MG63 (cell line): Measurements from ENCODE around the gene ADGRV1. TPM values are rescaled to one million over a fixed set of nuclear protein-coding genes. Genes with fewer than 3 reads are reported as not detected.
A peak's percentile ranks its signal among the peaks of the same experiment; 100 is the strongest.
"Not testable (repeated sequence)": the region's sequence is repeated elsewhere in the genome, so short reads cannot be mapped to it uniquely, and the experiment has no call there.

ENCODE experiments used
- DNase-seq: peaks from one replicate; pipeline ENCODE4 v3.0.0-alpha.2; 2020
- H3K27me3 ChIP-seq: fragments of 250-450 bp; sonication (Bioruptor Pico); 2 replicates; pipeline ENCODE4 v1.5.1; 2020; ENCODE audit warnings: mild to moderate bottlenecking, moderate library complexity
- H3K36me3 ChIP-seq: fragments of 250-450 bp; sonication (Bioruptor Pico); 2 replicates; pipeline ENCODE4 v1.5.1; 2020; ENCODE audit warnings: mild to moderate bottlenecking, moderate library complexity
- H3K4me3 ChIP-seq: fragments of 250-450 bp; sonication (Bioruptor Pico); 2 replicates; pipeline ENCODE4 v1.5.1; 2020; ENCODE audit warnings: mild to moderate bottlenecking, moderate library complexity
- H3K9me3 ChIP-seq: fragments of 250-450 bp; sonication (Bioruptor Pico); 2 replicates; pipeline ENCODE4 v1.5.1; 2020; ENCODE audit warnings: mild to moderate bottlenecking, moderate library complexity
- total RNA-seq: library from RNA; depleted of rRNA; stranded (reverse); fragments of >200 nt; shearing (Covaris generic); gene quantifications from 2 replicates; pipeline ENCODE4 v1.2.3, GENCODE V29; 2014; ENCODE audit warnings: low replicate concordance

Gene ADGRV1
- total RNA-seq, 1 experiment from 2014 or later = 0.13 TPM

DNA sequence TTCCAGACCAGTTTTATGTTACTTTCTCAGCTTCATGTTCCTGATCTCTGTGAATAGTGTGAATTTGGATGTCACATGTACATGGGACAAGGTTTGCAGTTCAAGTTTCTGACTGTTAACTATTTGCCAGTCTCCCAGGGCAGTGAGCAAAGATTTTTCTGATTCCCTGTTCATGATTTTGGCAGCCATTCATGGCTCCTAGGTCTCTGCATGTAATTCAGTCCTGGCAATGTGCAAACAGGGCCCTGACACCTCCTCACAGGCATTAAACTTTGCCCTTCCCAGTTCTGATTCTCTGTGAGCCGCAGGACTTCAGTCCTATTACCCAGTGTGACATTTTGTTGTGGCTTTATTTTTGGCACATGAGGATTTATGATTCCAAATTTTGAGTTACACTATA, 474.8 kb downstream of the ADGRV1 start:
- DNase-seq = no peak
- H3K9me3 ChIP-seq = no peaks in the 10 kb centered on the region
- H3K36me3 ChIP-seq = no peaks in the 10 kb centered on the region
- no peak overlapping the region for H3K4me3 ChIP-seq
- no peaks in the 10 kb centered on the region for H3K27me3 ChIP-seq

DNA sequence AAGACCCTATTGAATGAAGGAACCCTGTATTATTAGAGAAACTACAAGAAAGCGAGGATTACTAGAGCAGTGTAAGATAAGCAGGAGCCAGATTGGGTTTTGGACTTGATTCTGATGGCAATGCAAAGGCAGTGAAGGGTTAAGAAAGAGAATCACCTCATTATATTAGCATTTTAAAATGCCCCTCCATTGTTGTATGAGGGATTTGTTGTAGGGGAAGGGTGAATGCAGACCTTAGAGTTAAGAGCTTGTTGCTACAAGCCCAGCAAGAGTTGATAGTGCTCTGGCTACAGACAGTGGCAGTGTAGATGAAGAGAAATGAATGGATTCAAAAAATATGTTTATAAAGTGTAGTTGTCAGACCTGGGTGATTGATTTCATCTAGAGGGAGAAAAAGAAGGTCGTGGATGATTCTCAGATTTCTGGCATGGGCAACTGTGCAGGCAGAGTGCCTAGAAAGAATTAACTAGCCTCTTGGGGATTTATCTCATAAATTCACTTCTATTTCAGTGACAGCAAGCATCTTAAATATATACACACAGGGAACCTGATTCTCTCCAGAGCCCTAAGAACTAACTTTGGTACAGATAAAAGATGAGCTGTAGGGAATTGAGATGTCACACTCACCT, 479.7 kb downstream of the ADGRV1 start:
- no peak overlapping the region for H3K4me3 ChIP-seq
- H3K36me3 ChIP-seq = no peaks in the 10 kb centered on the region
- no peaks in the 10 kb centered on the region for H3K9me3 ChIP-seq
- DNase-seq = no peak
- no peaks in the 10 kb centered on the region for H3K27me3 ChIP-seq

DNA sequence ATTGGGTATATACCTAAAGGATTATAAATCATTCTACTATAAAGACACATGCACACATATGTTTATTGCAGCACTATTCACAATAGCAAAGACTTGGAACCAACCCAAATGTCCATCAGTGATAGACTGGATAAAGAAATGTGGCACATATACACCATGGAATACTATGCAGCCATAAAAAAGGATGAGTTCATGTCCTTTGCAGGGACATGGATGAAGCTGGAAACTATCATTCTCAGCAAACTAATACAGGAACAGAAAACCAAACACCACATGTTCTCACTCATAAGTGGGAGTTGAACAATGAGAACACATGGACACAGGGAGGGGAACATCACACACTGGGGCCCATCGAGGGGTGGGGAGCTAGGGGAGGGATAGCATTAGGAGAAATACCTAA, 482.5 kb downstream of the ADGRV1 start:
- DNase-seq, H3K9me3 ChIP-seq, H3K27me3 ChIP-seq, H3K4me3 ChIP-seq, H3K36me3 ChIP-seq: not testable (repeated sequence)

DNA sequence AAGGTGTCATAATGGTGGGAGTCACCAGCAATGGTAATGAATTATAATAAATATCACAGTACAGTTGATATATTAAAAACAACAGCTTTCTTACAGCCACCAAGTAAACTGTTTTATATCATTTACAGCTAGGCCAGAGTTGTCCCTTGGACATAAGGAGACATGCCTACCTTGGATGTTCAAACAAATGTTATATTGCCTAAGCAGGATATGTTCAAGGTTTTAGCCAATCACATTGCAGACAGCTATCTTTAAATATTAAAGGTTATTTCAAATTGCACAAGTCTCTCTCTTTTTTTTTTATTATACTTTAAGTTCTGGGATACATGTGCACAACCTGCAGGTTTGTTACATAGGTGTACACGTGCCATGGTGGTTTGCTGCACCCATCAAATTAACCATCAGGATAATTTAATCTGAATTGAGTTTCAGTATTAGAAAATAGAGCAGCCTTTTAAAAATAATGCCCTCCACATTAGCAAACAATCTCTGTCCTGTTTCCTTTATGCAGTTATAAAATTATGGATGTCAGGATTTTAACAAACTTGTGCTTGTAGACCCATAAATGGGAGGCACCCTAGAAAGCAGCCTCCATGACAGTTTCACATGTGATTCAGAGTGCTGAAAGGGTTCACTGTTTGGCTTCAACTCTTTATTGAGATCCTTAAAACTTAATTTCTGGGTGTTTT, 483.8 kb downstream of the ADGRV1 start:
- Histone ChIP-seq H3K4me3 (no peak overlapping the region), H3K9me3 (no peaks in the 10 kb centered on the region), H3K27me3 (no peaks in the 10 kb centered on the region), H3K36me3 (no peaks in the 10 kb centered on the region)
- no peak for DNase-seq

DNA sequence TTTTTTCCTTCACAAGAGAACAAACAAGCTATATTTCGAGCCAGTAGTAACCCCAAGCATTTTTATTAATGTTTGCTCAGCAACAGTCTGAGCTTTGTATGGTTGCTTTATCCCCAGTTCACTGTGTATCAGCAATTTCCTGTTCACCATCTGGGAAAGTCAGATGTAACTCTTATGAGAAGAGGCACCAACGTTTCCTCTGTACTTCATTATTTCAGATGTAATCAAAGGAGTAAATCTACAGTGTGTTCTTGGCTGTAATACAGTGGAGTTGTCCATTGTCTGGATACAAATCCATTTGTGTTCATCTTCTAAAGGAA, 484.3 kb downstream of the ADGRV1 start:
- no peak overlapping the region for H3K4me3 ChIP-seq
- no peak for DNase-seq
- H3K9me3 ChIP-seq = no peaks in the 10 kb centered on the region
- H3K27me3 ChIP-seq = no peaks in the 10 kb centered on the region
- H3K36me3 ChIP-seq = no peaks in the 10 kb centered on the region

DNA sequence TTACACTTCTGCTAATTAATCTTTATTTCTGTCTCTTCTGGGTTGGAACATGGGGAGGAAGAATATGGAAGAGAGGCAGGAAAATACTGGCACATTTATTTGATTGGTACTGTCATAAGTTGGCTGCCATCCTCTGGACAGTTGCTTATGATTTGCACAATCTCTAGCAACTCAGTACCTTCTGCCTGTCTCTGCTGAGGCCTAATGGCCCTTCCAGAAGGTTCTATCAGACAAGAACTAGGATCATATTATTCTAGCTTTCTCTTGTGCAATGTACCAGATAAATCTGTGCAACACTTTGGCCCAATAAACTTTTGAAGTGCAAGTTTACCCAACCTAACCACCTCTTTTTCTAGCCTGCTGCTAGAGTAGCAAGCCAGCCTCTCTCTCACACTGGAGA, 489.5 kb downstream of the ADGRV1 start:
- no peak overlapping the region for H3K4me3 ChIP-seq
- H3K36me3 ChIP-seq = no peaks in the 10 kb centered on the region
- no peak for DNase-seq
- H3K27me3 ChIP-seq = no peaks in the 10 kb centered on the region
- H3K9me3 ChIP-seq = no peaks in the 10 kb centered on the region

DNA sequence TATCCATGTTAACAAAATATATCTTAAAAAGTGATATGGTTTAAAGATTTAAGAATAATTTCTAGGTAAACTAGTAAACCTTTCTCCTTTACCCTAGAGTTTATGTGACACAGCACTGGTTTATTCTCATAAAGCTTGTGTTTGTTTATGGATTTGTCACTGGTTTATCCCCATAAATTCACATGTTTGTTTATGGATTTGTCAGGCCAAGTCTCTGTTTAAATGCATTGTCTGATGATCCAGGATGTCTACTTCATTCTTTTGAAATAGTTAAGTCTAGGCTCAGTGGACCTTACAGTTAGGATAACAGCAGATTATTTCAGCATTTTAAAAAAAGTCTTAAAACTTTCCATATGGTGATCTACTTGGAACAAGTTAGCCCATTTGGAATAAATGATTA, 490.5 kb downstream of the ADGRV1 start:
- no peak overlapping the region for H3K4me3 ChIP-seq
- H3K36me3 ChIP-seq = no peaks in the 10 kb centered on the region
- H3K9me3 ChIP-seq = no peaks in the 10 kb centered on the region
- H3K27me3 ChIP-seq = no peaks in the 10 kb centered on the region
- DNase-seq = no peak

DNA sequence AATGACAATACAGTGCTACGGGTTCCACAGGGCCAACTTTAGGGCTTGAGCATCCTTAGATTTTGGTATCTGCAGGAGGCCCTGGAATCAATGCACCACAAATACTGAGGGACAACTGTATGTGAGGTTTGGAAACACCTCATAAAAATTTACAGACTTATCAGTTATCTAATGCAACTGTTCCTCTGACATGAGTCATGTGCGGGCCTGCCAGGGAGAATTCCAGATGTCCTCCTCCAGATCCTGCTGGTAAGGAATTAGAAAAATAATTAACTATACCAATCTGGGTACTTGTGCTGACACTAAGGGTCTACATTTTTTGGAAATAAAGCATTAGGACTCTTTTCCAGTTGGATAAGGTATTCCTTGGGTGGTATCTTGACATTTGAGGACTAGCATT, 491.2 kb downstream of the ADGRV1 start:
- Histone ChIP-seq H3K27me3 (no peaks in the 10 kb centered on the region), H3K36me3 (no peaks in the 10 kb centered on the region), H3K9me3 (no peaks in the 10 kb centered on the region), H3K4me3 (no peak overlapping the region)
- peak; percentile 74 for DNase-seq

DNA sequence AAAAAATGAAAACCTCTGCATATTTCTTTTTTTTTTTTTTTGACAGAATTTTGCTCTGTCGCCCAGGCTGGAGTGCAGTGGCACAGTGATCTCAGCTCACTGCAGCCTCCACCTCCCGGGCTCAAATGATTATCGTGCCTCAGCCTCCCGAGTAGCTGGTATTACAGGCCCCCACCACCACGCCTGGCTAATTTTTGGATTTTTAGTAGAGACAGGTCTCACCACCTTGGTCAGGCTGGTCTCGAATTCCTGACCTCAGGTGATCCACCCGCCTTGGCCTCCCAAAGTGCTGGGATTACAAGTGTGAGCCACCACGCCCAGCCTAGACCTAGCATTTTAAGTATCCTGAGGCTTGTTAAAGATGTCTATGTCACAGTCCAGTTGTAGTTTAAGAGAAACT, 493.8 kb downstream of the ADGRV1 start:
- H3K36me3 ChIP-seq, H3K4me3 ChIP-seq, H3K27me3 ChIP-seq, H3K9me3 ChIP-seq, DNase-seq: not testable (repeated sequence)

DNA sequence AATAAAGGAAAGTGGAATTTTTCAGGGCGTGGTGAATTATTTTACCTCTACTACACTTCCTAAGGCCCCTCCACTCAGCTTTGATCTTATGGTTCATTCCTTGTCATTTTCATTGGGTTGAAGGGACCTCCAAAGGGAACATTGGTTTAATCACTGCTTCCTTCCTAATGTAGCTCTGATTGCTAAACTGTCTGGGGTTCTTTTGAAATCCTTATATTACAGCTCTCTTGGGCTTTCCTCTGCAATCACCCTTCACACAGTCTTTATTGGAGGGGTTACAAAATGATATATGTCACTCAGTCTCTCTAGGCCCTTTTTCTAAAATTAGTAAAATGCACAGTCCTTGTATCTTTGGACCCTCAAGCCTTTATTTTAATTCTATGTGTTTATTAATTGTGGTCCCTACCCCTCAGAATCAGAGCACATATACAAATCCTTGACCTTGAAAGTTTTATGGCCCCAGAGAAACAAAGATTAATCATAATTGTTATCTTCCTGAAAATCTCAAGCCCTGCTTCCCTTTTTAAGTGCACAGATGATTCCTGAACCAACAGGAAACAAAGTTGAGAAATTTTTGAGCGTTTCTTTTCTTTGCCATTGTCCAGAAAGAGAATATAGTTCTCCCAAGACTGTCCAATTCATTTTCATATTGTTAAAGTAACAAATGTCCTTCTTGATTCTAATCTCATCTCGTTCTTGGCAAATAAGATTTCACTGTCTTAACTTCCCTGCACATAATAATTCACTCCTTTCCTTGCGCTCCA, 494.6 kb downstream of the ADGRV1 start:
- no peaks in the 10 kb centered on the region for H3K9me3 ChIP-seq
- H3K4me3 ChIP-seq = no peak overlapping the region
- H3K36me3 ChIP-seq = no peaks in the 10 kb centered on the region
- DNase-seq = no peak
- no peaks in the 10 kb centered on the region for H3K27me3 ChIP-seq

DNA sequence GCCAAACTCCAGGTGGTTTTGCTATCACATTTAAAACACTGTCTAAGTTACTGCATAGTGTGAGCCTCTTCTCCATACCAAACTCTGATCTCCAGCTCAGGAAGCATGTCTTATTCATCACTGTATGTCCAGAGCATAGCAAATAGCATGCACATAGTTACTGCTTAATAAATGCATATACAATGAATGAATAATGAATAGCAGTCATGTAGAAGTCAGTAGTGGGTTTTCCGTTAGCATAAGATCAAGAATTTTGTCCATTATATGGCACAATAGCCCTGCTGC, 495.1 kb downstream of the ADGRV1 start:
- Histone ChIP-seq H3K4me3 (no peak overlapping the region), H3K36me3 (no peaks in the 10 kb centered on the region), H3K9me3 (no peaks in the 10 kb centered on the region), H3K27me3 (no peaks in the 10 kb centered on the region)
- no peak for DNase-seq

DNA sequence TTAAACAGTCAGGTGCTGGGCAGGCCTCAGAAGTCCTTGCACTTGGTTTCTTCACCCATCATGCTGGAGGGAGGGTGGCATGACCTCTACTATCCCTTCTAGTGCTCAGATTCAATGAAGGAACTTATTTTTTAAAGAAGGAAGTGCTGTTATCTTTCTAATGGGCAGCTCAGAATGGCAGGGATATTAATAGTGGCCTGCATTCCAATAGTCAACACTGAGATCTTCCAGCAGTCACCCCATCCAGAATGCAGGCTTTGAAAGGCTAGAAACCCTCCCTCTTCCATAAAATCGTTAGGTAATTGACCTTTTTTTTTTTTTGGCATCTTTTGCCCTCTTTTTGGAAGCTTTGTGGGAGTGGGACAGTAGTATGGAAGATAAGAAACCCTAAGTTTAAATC, 499.6 kb downstream of the ADGRV1 start:
- no peak overlapping the region for H3K4me3 ChIP-seq
- no peaks in the 10 kb centered on the region for H3K9me3 ChIP-seq
- H3K27me3 ChIP-seq = no peaks in the 10 kb centered on the region

DNA sequence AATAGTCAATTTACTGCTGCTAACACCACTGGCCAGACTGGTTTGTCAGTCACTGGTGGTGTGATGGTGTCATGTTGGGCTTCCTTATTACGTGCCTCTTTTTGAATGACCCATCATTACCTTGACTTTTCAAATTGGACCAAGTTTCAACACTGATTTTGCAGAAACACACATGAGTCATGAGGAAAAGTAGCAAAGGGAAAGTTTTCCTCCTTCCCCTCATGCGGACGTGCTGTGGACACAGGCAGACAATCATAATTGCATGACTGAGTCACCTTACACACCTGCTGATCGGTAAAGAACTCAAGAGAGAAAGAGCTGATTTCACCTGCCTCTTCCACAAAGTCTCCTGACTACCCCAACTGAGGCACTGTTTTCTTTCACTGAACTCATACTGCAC, 500.0 kb downstream of the ADGRV1 start:
- Histone ChIP-seq H3K36me3 (no peaks in the 10 kb centered on the region), H3K27me3 (no peaks in the 10 kb centered on the region), H3K9me3 (no peaks in the 10 kb centered on the region), H3K4me3 (no peak overlapping the region)
- DNase-seq = no peak

More for the DNA sequence above, 499.6 kb downstream of the ADGRV1 start:
- no peak for DNase-seq
- no peaks in the 10 kb centered on the region for H3K36me3 ChIP-seq

DNA sequence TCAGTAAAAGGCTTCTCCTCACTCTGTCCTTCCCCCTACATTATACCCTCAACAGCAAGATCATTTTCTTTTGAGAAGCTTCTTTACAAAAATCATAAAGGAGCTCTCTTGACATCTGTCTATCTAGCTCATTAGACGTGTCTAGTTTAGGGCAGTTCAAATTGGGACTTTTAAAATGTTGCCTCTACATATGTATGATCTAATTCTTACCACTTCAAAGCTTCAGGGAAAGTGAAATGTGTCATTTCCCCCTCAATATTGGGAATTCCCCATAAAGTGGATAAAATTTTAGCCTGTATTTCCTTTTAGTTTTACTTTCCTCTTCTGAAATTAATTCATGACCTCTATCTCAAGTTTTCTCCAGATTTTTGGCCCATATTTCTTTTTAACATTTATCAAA, 500.8 kb downstream of the ADGRV1 start:
- H3K4me3 ChIP-seq = no peak overlapping the region
- H3K9me3 ChIP-seq = no peaks in the 10 kb centered on the region
- no peaks in the 10 kb centered on the region for H3K36me3 ChIP-seq
- DNase-seq = no peak
- no peaks in the 10 kb centered on the region for H3K27me3 ChIP-seq

DNA sequence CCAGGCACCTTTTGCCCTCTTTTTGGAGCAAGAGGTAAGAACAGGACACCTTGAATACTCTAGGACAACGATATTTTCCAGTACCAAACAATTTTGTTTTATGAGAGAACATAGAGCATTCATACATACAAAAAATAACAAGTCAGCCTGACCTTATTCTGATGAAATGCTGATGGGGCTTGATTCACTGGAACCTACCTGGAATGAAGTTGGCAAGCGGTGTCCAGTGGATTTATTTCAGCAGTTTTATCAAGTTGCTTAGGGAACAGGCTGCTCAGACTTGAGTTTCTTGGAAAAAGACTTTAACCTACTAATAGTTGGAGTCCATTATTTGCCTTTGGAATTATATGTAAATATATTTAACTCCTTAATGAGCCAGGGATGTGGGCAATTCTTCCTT, 502.5 kb downstream of the ADGRV1 start:
- Histone ChIP-seq H3K27me3 (no peaks in the 10 kb centered on the region), H3K9me3 (no peaks in the 10 kb centered on the region), H3K4me3 (no peak overlapping the region), H3K36me3 (no peaks in the 10 kb centered on the region)
- DNase-seq = no peak

DNA sequence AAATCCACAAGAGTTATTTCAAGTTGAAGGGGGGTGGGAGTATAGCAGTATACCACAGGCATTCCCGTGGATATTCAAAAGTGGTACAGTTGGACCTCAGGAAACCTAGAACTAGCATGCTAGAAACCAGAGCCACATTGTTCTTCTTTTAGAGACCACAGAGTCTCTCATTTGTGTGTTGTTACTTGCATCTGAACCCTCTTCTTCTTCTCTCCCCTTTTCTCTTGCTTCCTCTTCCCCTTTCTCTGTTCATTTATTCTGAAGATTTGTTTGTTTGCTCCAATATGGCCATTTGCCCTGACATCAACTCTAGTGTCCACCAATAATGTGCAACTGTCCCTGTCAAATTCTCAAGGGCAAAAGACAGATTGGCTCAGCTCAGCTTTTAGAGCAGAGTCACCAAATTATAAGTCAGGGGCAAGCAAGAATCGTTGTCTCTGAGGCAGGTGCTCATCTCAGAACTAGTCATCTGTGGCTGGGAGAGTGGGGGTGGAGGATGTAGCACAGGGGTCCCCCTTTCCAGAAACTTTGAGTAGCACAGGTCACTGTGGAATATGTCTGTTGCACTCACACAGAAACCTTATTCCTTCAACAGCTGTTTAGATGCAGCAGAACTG, 503.5 kb downstream of the ADGRV1 start:
- H3K36me3 ChIP-seq = no peaks in the 10 kb centered on the region
- no peaks in the 10 kb centered on the region for H3K9me3 ChIP-seq
- no peaks in the 10 kb centered on the region for H3K27me3 ChIP-seq
- DNase-seq = no peak
- no peak overlapping the region for H3K4me3 ChIP-seq

DNA sequence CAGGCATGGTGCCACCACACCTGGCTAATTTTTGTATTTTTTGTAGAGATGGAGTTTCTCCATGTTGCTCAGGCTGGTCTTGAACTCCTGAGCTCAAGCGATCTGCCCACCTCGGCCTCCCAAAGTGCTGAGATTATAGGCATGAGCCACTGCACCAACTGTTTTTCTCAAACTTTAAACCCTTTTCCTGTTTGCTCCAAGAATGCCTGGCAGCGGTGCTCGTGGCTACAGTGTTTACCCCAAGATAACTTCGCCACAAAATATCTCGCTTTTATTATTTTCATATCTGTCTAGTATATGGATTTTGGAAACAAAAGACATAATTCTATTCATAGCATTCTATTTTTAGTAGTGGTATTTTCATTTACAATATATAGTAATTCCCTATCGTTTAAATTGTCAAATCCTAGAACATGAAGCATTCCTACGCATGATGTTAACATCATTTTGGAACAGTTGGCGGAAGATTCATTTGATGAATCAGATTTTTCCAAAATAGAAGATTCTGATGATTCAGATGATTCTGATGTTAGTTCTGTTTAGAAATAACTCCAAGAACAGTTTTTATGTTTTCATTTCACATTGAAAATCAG, 504.6 kb downstream of the ADGRV1 start:
- H3K27me3 ChIP-seq, H3K4me3 ChIP-seq, H3K9me3 ChIP-seq, H3K36me3 ChIP-seq: not testable (repeated sequence)
- peak; percentile 74 for DNase-seq
